Subcutaneous abdominal adipose tissue (tissue), 5 donors: ENCODE results near the gene POR.

Experiments used
- H3K27ac ChIP-seq: one replicate; pipeline ENCODE4 v1.7.0; 2013; ENCODE audit warnings: low read depth, mild to moderate bottlenecking, inconsistent platforms, low read length, moderate library complexity
- H3K27me3 ChIP-seq, 5 donors: one replicate each; pipeline ENCODE4 v1.7.0; 2013; ENCODE audit warnings: low read length in 5 of 5, inconsistent platforms in 1 of 5; ENCODE audit not compliant: control insufficient read depth in 5 of 5, insufficient read depth in 4 of 5
- H3K36me3 ChIP-seq, 5 donors: one replicate each; pipeline ENCODE4 v1.7.0; 2013; ENCODE audit warnings: low read length in 5 of 5; ENCODE audit not compliant: control insufficient read depth in 5 of 5, insufficient read depth in 5 of 5
- H3K4me1 ChIP-seq, 5 donors: one replicate each; pipeline ENCODE4 v1.7.0; 2013; ENCODE audit warnings: low read length in 5 of 5, mild to moderate bottlenecking in 3 of 5, moderate library complexity in 1 of 5; ENCODE audit not compliant: control insufficient read depth in 5 of 5, insufficient read depth in 5 of 5
- H3K4me3 ChIP-seq, 5 donors: one replicate each; pipeline ENCODE4 v1.7.0; 2013; ENCODE audit warnings: low read length in 5 of 5, low read depth in 1 of 5
- H3K9ac ChIP-seq, 5 donors: one replicate each; pipeline ENCODE4 v1.7.0; 2013; ENCODE audit warnings: low read length in 5 of 5, mild to moderate bottlenecking in 4 of 5, moderate library complexity in 3 of 5
- H3K9me3 ChIP-seq, 5 donors: one replicate each; pipeline ENCODE4 v1.7.0; 2013; ENCODE audit warnings: low read length in 5 of 5; ENCODE audit not compliant: control insufficient read depth in 5 of 5
- donor health status: healthy.
- donor health status: healthy.
- donor health status: healthy.
- donor health status: healthy.
- donor health status: healthy.

Gene POR

DNA sequence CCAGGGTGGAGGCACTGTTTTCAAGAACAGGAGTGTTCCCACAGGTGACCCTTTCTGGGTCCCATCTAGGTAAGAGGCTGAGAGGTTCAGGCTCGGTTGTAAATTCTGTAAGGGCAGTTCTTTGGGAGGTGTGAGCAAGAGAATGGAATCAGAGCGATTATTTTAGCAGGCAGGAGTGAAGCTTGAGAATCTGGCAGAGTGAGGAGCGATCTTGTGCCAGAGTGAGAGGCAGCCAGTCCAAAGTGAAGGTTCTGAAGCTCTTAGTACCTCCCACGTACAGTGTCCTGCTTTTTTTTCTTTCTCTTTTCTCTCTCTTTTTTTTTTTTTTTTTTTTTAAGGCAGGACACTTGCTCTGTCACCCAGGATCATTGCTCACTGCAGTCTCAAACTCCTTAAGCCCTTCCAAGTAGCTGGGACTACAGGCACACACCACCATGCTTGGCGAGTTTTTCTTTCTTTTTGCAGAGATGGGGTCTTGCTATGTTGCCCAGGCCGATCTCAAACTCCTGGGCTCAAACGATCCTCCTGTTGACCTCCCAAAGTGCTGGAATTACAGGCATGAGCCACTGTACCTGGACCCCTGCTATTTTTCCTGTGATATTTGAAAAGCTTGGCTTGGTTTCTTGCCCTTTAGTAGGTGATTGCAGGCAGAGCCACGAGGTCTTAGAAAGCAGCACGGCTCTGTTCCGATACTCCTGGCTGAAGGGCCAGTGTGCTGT lies 10.9 kb downstream of the POR start:
- Histone ChIP-seq H3K27ac (no peak overlapping the region), H3K36me3 (peaks cover 7 to 14% (median 12%) of the 10 kb centered on the region in 5 donors), H3K27me3 (no peaks in the 10 kb centered on the region), H3K9me3 (no peaks in the 10 kb centered on the region), H3K9ac (no peak overlapping the region), H3K4me1 (peaks cover 0 to 38% (median 36%) of the 10 kb centered on the region in 5 donors), H3K4me3 (no peak overlapping the region)

DNA sequence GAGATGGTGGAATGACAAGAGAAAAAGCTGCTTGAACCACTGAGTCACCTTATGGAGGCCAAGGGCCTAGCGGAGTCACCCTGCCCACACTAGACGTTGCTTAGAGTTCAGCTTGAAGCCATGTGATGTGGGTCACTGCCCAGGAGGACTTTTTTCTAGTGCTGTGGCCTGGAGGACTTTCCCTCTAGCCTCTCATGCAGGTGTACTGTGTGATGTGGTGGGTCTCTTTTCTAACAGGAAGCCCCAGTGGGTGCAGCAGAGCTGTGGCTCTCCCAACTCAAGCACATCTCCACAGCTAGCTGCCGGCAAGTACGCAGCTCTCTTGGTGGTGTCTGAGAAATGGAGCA lies 13.6 kb downstream of the POR start:
- Histone ChIP-seq H3K27ac (no peak overlapping the region), H3K4me3 (no peak overlapping the region), H3K36me3 (peaks cover 0 to 14% (median 10%) of the 10 kb centered on the region in 5 donors), H3K4me1 (peaks cover 0 to 21% (median 14%) of the 10 kb centered on the region in 5 donors), H3K9ac (no peak overlapping the region), H3K9me3 (no peaks in the 10 kb centered on the region), H3K27me3 (no peaks in the 10 kb centered on the region)

DNA sequence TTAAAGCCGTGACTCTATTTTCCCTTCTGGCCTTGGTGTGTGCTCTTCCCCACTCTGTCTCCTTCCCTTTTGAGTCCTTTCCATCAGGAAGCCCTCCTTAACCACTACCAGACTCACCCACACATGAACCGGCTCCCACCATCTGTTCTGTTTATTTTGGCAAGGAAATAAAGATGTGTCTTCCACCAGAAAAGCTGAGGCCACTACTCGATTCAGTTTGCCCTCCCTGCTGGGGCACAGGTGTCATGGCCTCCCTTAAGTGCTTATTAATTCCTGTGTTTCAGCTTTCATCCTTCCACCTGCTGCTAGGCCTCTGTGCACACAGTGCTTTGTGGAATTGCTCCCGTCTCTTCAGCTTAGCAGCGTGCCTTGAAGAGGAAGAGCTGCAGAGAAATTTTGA lies 16.7 kb downstream of the POR start:
- peaks cover 0 to 12% (median 9%) of the 10 kb centered on the region in 5 donors for H3K4me1 ChIP-seq
- H3K27ac ChIP-seq, result no peak overlapping the region

DNA sequence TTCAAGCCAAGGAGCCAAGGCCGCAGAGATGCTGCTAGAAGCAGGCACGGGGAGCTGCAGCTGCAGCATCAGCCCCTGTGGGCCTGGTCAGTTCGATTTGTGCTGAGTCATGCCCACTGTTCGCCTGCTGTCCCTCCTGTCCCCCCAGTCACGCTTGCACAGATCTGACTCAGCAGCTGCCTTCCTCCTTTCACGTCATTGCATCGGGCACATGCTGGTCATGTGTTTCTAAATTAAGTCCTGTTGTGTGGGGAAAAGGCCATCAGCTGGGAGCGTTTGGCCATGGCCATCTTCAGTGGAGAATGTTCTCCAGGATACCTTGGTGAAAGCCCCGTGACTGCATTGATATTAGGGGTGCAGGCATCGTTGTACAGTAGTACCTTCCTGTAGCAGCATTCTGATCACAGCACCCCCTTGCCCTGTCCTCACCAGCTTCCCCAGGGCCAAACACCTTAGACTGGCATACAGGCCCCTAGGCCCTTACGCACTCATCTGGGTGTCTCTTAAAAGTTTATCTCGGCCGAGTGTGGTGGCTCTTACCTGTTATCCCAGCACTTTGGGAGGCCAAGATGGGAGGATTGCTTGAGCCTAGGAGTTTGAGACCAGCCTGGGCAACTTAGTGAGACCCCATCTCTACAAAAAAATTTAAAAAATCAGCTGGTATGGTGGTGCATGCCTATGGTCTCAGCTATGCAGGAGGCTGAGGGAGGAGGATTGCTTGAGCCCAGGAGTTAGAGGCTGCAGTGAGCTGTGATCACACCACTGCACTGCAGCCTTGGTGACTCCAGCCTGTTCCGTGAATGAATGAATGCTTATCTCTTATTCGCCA lies 23.2 kb downstream of the POR start:
- Histone ChIP-seq H3K36me3 (peaks cover 0 to 19% (median 7%) of the 10 kb centered on the region in 5 donors), H3K27me3 (no peaks in the 10 kb centered on the region), H3K9ac (peak overlapping the region in 1 of 5 donors; percentile 30), H3K4me1 (peaks cover 4 to 27% (median 12%) of the 10 kb centered on the region in 5 donors), H3K9me3 (peaks cover 0 to 9% (median 4%) of the 10 kb centered on the region in 5 donors), H3K27ac (peak overlapping the region; percentile 63), H3K4me3 (no peak overlapping the region)

More for the DNA sequence above, 16.7 kb downstream of the POR start:
- Histone ChIP-seq H3K4me3 (no peak overlapping the region), H3K27me3 (no peaks in the 10 kb centered on the region), H3K36me3 (peaks cover 0 to 17% (median 10%) of the 10 kb centered on the region in 5 donors), H3K9me3 (peaks cover 0 to 9% (median 4%) of the 10 kb centered on the region in 5 donors), H3K9ac (no peak overlapping the region)

DNA sequence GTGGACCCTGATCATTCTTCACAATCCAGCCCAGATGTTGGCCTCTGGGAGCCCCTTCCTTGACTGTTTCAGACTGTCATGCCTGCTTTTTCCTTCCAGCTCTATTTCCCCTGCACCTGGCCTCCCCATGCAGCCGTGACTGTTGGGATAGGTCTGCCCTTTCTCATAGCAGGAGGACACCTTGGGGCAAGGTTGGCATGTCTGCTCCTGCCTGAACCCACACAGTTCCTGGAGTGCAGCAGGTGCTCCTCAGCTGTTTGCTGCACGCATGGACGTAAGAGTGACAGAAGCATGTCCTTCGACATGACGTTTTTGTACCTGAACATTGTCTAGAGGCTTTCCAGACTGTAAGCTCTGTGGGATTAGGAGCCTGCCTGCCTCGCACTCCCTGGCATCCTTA lies 24.0 kb downstream of the POR start:
- Histone ChIP-seq H3K4me3 (no peak overlapping the region), H3K27ac (peak overlapping the region; percentile 63), H3K9me3 (peaks cover 0 to 9% (median 4%) of the 10 kb centered on the region in 5 donors)

DNA sequence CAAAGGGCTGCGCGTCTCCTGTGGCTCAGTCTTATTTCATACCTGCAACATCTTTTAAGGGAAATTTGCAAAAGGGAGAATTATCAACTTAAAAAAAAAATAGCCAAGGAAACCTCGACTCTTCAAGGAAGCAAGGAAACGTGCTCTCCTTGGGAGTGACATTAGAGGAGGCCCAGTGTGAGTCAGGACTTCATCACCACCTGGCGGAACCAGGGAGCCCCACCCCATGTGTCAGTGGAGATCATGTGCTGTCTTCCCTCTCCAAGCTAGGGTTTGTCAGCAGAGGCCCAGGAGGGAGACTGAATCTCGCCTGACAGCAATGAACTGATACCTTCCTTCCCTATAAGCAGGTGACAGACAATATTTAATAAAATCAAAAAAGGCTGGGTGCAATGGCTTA lies 28.9 kb downstream of the POR start:
- H3K9me3 ChIP-seq, result no peaks in the 10 kb centered on the region
- H3K36me3 ChIP-seq, result peaks cover 0 to 30% (median 12%) of the 10 kb centered on the region in 5 donors
- no peaks in the 10 kb centered on the region for H3K27me3 ChIP-seq
- H3K27ac ChIP-seq, result no peak overlapping the region
- H3K4me3 ChIP-seq, result no peak overlapping the region
- peaks cover 2 to 25% (median 18%) of the 10 kb centered on the region in 5 donors for H3K4me1 ChIP-seq
- no peak overlapping the region for H3K9ac ChIP-seq

More for the DNA sequence above, 24.0 kb downstream of the POR start:
- no peaks in the 10 kb centered on the region for H3K27me3 ChIP-seq
- H3K36me3 ChIP-seq, result peaks cover 0 to 19% (median 7%) of the 10 kb centered on the region in 5 donors
- peaks cover 4 to 25% (median 12%) of the 10 kb centered on the region in 5 donors for H3K4me1 ChIP-seq
- H3K9ac ChIP-seq, result no peak overlapping the region

DNA sequence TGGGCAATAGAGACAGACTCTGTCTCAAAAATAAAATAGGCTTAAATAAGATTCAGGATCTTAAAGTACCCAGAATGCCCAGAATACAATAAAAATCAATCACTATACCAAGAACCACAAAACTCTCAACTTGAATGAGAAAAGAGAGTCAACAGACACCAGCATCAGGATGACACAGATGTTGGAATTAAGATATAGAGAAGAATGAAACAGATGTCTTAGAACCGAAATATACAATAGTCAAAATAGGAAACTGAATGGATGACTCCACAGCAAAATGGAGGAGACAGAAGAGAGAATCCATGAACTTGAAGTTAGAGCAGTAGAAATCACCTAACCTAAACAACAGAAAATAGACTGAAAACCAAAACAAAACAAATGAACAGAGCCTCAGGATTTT lies 29.6 kb downstream of the POR start:
- H3K27ac ChIP-seq, result no peak overlapping the region
- no peak overlapping the region for H3K9ac ChIP-seq
- H3K4me3 ChIP-seq, result no peak overlapping the region
- no peaks in the 10 kb centered on the region for H3K27me3 ChIP-seq
- peaks cover 0 to 27% (median 9%) of the 10 kb centered on the region in 5 donors for H3K36me3 ChIP-seq
- no peaks in the 10 kb centered on the region for H3K9me3 ChIP-seq
- H3K4me1 ChIP-seq, result peaks cover 0 to 21% (median 17%) of the 10 kb centered on the region in 5 donors

DNA sequence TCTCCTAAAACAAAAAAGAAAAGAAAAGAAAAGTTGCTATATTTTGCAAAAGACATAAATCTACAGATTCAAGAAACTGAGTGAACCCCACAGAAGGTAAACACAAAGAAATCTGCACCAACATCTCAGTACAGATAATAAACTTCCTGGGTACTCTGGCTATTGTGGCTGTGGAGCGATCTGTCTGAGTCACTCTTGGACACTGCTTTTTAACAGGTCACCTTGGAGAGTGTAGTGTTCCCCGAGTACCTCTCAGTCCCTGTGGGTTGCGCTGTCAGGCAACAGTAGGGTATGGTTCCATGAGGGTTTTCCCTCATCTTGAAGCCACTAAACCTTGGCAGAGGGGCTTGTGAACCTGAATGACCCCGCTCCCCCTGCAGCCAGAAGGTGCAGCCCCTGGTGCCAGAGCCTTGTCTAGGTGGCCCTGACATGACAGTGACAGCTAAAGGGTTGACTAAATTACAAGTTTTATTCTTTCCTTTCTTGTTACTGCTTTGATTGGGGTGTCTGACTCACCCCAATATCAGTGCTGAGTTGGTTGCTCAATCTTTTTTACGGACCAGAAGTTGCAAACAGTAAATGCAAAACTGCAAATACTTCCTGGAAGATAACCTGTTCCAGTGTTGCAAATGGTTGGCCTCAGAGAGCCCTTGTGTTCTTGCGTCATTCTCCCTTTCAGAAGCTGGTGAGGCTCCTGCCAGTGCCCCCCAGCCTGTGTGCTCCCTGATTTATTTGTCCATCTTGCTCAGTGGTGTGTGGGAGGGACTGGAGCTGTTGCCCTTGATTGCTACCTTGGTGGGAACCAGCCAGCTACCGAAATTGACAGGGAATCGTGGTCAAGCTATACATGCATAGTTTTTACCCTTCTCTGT lies 30.6 kb downstream of the POR start:
- Histone ChIP-seq H3K27me3 (no peaks in the 10 kb centered on the region), H3K9me3 (no peaks in the 10 kb centered on the region), H3K27ac (no peak overlapping the region), H3K36me3 (peaks cover 0 to 25% (median 9%) of the 10 kb centered on the region in 5 donors), H3K4me3 (no peak overlapping the region), H3K4me1 (peaks cover 1 to 29% (median 23%) of the 10 kb centered on the region in 5 donors), H3K9ac (no peak overlapping the region)

DNA sequence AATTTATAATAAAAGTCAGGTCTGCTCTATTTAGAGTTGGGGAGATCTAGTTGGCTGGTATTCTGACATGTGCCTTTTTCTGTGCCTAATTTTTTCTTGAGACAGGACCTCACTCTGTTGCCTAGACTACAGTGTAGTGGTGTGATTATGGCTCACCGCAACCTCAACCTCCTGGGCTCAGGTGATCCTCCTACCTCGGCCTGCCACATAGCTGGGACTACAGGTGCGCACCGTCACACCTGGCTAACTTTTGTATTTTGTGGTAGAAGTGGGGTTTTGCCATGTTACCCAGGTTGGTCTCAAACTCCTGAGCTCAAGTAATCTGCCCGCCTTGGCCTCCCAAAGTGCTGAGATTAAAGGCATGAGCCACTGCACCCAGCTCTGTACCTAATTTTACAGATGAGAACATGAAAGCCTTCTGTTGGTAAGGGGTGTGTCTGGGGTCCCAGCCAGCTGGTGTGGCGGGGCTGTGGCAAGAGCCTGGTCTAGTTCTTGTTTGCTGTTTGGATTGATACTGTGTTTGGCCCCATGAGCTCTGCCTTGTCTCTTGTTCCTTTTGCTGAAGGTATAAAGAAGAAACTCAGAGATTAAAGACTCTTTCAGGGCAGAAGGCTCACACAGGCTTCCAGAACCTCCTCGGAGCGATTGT lies 31.4 kb downstream of the POR start:
- Histone ChIP-seq H3K4me3 (no peak overlapping the region), H3K9me3 (no peaks in the 10 kb centered on the region), H3K36me3 (peaks cover 0 to 17% (median 5%) of the 10 kb centered on the region in 5 donors), H3K4me1 (peaks cover 2 to 32% (median 24%) of the 10 kb centered on the region in 5 donors), H3K27ac (no peak overlapping the region), H3K9ac (no peak overlapping the region), H3K27me3 (no peaks in the 10 kb centered on the region)
